ENCODE results near the gene TMPRSS11D. TPM values are rescaled to one million over a fixed set of nuclear protein-coding genes. Genes with fewer than 3 reads are reported as not detected.

Gene TMPRSS11D
- total RNA-seq, 1 experiment from 2014 or later: not detected

GRCh38 chr4:67796810-67797209 lies 87.0 kb downstream of the TMPRSS11D start:
- Histone ChIP-seq H3K36me3 (ENCODE audit: insufficient read depth, low read length, poor library complexity, severe bottlenecking) (no peaks in the 10 kb centered on the region), H3K9me3 (ENCODE audit: low read depth, low read length, poor library complexity, severe bottlenecking) (no peaks in the 10 kb centered on the region), H3K27me3 (replicated peaks; ENCODE audit: insufficient read depth, low read depth, low read length, poor library complexity) (no peaks in the 10 kb centered on the region), H3K27ac (ENCODE audit: low read depth, low read length, poor library complexity, severe bottlenecking) (no peak overlapping the region), H3K4me1 (ENCODE audit: insufficient read depth, low read length, poor library complexity, severe bottlenecking) (no peaks in the 10 kb centered on the region), H3K4me3 (ENCODE audit: low read depth, low read length, poor library complexity, severe bottlenecking) (no peak overlapping the region)
- CTCF ChIA-PET: no interaction called here
- no peak for TF ChIP-seq EZH2 (IDR thresholded peaks at IDR 0.05; ENCODE audit: borderline replicate concordance, low read depth, low read length, poor library complexity, severe bottlenecking)
- TF ChIP-seq, protein P1, sequence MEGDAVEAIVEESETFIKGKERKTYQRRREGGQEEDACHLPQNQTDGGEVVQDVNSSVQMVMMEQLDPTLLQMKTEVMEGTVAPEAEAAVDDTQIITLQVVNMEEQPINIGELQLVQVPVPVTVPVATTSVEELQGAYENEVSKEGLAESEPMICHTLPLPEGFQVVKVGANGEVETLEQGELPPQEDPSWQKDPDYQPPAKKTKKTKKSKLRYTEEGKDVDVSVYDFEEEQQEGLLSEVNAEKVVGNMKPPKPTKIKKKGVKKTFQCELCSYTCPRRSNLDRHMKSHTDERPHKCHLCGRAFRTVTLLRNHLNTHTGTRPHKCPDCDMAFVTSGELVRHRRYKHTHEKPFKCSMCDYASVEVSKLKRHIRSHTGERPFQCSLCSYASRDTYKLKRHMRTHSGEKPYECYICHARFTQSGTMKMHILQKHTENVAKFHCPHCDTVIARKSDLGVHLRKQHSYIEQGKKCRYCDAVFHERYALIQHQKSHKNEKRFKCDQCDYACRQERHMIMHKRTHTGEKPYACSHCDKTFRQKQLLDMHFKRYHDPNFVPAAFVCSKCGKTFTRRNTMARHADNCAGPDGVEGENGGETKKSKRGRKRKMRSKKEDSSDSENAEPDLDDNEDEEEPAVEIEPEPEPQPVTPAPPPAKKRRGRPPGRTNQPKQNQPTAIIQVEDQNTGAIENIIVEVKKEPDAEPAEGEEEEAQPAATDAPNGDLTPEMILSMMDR (conservative IDR thresholded peaks at IDR 0.05; ENCODE audit: low read depth, low read length): no peak
- no TSS peak for BruUV-seq (replicated peaks)
- no peak for DNase-seq (ENCODE audit: low spot score)
- intact Hi-C loops (cut with micrococcal nuclease; ENCODE audit: unreplicated experiment): no loop called here
- POLR2A ChIA-PET (ENCODE audit: low non-redundant PET): no interaction called here

DNA sequence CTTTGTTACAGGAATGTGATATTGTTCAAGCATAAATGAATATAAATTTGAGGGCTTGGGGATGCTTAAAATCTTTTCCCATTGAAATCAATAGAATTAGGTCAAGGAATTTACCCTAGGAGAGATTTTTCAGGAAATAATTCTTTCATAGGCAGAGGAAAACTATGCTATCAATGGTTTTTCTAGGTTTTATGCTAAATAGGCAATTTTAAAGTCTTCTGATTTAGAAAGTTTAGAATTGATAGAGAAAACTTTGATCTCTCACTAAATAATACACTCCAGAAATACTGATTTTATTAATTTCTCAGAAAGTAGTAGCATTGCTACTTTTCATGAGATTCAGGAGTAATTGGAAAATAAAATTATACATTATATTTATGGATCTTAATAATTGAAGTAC lies 93.1 kb downstream of the TMPRSS11D start:
- CTCF ChIA-PET: no interaction called here

DNA sequence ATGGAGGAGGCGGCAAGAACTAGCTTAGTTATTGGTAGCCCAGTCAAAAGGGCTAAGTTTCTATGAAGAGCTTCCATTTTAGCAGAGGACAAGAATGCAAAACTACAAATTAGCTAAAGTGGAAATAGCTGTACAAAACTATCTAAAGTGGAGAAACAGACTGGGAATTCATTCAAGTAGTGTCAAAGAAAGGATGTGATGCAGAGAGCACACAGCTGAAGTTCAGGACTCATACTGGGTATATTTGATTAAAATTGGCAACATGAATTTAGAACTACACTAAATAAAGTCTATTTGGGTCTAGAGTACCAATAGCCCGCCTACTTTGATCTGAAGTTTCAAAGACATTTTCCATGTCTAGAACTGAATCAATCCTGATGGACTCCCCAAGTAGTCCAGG lies 96.5 kb downstream of the TMPRSS11D start:
- Histone ChIP-seq H3K36me3 (ENCODE audit: insufficient read depth, low read length, poor library complexity, severe bottlenecking) (no peaks in the 10 kb centered on the region), H3K4me1 (ENCODE audit: insufficient read depth, low read length, poor library complexity, severe bottlenecking) (no peaks in the 10 kb centered on the region), H3K27ac (ENCODE audit: low read depth, low read length, poor library complexity, severe bottlenecking) (no peak overlapping the region), H3K27me3 (replicated peaks; ENCODE audit: insufficient read depth, low read depth, low read length, poor library complexity) (no peaks in the 10 kb centered on the region), H3K9me3 (ENCODE audit: low read depth, low read length, poor library complexity, severe bottlenecking) (no peaks in the 10 kb centered on the region), H3K4me3 (ENCODE audit: low read depth, low read length, poor library complexity, severe bottlenecking) (no peak overlapping the region)
- ChIA-PET POLR2A (ENCODE audit: low non-redundant PET) (no interaction called here), CTCF (no interaction called here)
- no peak for DNase-seq (ENCODE audit: low spot score)
- no TSS peak for BruUV-seq (replicated peaks)
- intact Hi-C loops (cut with micrococcal nuclease; ENCODE audit: unreplicated experiment): no loop called here
- no peak for TF ChIP-seq EZH2 (IDR thresholded peaks at IDR 0.05; ENCODE audit: borderline replicate concordance, low read depth, low read length, poor library complexity, severe bottlenecking)
- TF ChIP-seq, protein P1 (conservative IDR thresholded peaks at IDR 0.05; ENCODE audit: low read depth, low read length): no peak

More for the DNA sequence above, 93.1 kb downstream of the TMPRSS11D start:
- no peak overlapping the region for H3K4me3 ChIP-seq (ENCODE audit: low read depth, low read length, poor library complexity, severe bottlenecking)
- no peaks in the 10 kb centered on the region for H3K9me3 ChIP-seq (ENCODE audit: low read depth, low read length, poor library complexity, severe bottlenecking)
- POLR2A ChIA-PET (ENCODE audit: low non-redundant PET): no interaction called here
- no peaks in the 10 kb centered on the region for H3K36me3 ChIP-seq (ENCODE audit: insufficient read depth, low read length, poor library complexity, severe bottlenecking)
- no peak overlapping the region for H3K27ac ChIP-seq (ENCODE audit: low read depth, low read length, poor library complexity, severe bottlenecking)
- BruUV-seq (replicated peaks): no TSS peak
- intact Hi-C loops (cut with micrococcal nuclease; ENCODE audit: unreplicated experiment): no loop called here
- H3K4me1 ChIP-seq (ENCODE audit: insufficient read depth, low read length, poor library complexity, severe bottlenecking): no peaks in the 10 kb centered on the region
- TF ChIP-seq, protein P1 (conservative IDR thresholded peaks at IDR 0.05; ENCODE audit: low read depth, low read length): no peak
- TF ChIP-seq EZH2 (IDR thresholded peaks at IDR 0.05; ENCODE audit: borderline replicate concordance, low read depth, low read length, poor library complexity, severe bottlenecking): no peak
- H3K27me3 ChIP-seq (replicated peaks; ENCODE audit: insufficient read depth, low read depth, low read length, poor library complexity): no peaks in the 10 kb centered on the region
- DNase-seq (ENCODE audit: low spot score): no peak

Data from A673 (cell line).